ENCODE data around the gene PLCB1.

DNA sequence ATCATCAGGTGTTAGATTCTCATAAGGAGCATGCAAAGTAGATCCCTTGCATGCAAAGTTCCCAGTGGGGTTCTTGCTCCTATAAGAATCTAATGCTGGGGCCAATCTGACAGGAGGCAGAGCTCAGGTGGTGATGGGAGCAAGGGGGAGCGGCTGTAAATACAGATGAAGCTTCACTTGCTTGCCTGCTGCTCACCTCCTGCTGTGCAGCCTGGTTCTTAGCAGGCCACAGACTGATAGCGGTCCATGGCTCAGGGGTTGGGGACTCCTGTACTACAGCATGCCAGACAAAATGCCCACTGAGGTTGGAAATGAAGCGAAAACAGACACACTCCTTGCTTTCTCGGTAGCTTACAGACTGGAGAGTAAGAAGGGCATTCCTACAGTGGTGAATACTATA is 386.8 kb downstream of the PLCB1 start:
- TF ChIP-seq POLR2AphosphoS5 (IDR thresholded peaks at IDR 0.05; ENCODE audit: low read depth, low read length) (no peak), POLR2A (IDR thresholded peaks at IDR 0.05; ENCODE audit: low read depth, low read length) (no peak), TAF1 (IDR thresholded peaks at IDR 0.05; ENCODE audit: borderline replicate concordance, low read depth, low read length) (no peak)
